ENCODE data around the gene TSC1.

TSC1 gene

DNA sequence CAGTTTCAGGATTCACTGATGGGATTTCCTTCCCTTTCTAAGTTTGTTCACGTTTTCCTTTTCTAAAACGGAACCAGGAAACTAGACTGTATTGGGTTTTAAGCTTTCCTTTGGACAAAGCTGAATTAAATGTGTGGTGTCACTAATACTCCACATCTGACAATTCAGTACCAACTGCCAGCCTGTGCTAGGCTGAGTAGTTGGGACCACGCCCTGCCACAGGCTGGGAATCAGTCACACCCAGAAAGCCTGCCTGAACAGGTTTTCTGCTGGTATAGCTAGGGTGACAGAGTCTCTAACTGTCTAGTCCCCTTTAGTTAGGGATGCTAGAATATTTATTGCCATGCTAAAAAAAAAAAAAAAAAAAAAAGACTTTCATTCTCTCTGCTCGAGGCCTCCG lies 50.1 kb downstream of the TSC1 start:
- Histone ChIP-seq H3K4me3 (ENCODE audit: low read depth in 1 of 2, low read length in 1 of 2) (no peak overlapping the region), H3K27ac (no peak overlapping the region), H3K36me3 (peaks cover 45% of the 10 kb centered on the region), H3K27me3 (no peaks in the 10 kb centered on the region), H3K9me3 (no peaks in the 10 kb centered on the region), H3K4me1 (ENCODE audit: control insufficient read depth in 1 of 2, insufficient read depth in 1 of 2, low read depth in 1 of 2, low read length in 1 of 2) (peaks cover 5 to 7% of the 10 kb centered on the region in 2 experiments)
- TF ChIP-seq, protein P1, sequence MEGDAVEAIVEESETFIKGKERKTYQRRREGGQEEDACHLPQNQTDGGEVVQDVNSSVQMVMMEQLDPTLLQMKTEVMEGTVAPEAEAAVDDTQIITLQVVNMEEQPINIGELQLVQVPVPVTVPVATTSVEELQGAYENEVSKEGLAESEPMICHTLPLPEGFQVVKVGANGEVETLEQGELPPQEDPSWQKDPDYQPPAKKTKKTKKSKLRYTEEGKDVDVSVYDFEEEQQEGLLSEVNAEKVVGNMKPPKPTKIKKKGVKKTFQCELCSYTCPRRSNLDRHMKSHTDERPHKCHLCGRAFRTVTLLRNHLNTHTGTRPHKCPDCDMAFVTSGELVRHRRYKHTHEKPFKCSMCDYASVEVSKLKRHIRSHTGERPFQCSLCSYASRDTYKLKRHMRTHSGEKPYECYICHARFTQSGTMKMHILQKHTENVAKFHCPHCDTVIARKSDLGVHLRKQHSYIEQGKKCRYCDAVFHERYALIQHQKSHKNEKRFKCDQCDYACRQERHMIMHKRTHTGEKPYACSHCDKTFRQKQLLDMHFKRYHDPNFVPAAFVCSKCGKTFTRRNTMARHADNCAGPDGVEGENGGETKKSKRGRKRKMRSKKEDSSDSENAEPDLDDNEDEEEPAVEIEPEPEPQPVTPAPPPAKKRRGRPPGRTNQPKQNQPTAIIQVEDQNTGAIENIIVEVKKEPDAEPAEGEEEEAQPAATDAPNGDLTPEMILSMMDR (IDR thresholded peaks at IDR 0.05), result no peak

DNA sequence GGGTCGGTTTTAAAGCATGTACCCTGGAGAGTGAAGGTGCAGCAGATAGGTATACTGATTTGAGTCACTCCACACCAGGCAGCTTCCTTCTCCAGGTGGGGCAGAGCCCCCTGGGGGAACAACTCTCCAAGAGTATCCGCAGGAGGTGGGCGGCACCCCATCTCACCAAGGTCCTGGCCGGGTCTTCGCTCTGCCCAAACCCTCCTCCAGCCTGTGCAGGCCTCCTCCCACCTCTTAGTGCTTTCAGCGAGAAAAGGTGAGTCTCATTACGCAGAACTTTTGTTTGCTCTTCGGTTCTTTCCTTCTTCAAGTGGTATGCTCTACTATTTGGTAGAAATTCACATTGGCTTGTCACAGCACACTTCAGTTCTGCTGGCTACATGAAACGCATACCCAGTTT lies 52.0 kb downstream of the TSC1 start:
- Histone ChIP-seq H3K4me1 (ENCODE audit: control insufficient read depth in 1 of 2, insufficient read depth in 1 of 2, low read depth in 1 of 2, low read length in 1 of 2) (peaks cover 5 to 6% of the 10 kb centered on the region in 2 experiments), H3K36me3 (peaks cover 29% of the 10 kb centered on the region), H3K27ac (no peak overlapping the region), H3K9me3 (no peaks in the 10 kb centered on the region), H3K27me3 (no peaks in the 10 kb centered on the region), H3K4me3 (ENCODE audit: low read depth in 1 of 2, low read length in 1 of 2) (no peak overlapping the region)
- TF ChIP-seq, protein P1 (IDR thresholded peaks at IDR 0.05), result no peak

DNA sequence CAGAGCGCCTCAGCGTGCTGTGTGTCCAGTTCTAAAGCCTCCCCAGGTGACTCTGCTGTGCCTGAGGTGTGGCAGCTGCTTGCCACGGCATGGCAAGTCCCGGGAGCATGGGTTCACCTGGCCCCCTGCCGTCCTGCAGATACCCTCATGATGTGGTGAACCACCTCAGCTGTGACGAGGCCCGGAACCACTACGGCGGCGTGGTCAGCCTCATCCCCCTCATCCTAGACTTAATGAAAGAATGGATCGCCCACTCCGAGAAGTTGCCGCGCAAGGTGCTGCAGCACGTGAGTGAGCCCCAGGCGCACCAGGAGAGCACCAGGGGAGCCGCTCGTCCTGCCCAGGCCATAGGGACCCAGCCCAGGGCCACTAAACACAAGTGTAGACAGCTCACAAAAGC lies 56.3 kb downstream of the TSC1 start:
- Histone ChIP-seq H3K27ac (no peak overlapping the region), H3K27me3 (no peaks in the 10 kb centered on the region), H3K4me3 (ENCODE audit: low read depth in 1 of 2, low read length in 1 of 2) (no peak overlapping the region), H3K9me3 (no peaks in the 10 kb centered on the region), H3K4me1 (ENCODE audit: control insufficient read depth in 1 of 2, insufficient read depth in 1 of 2, low read depth in 1 of 2, low read length in 1 of 2) (no peaks in the 10 kb centered on the region), H3K36me3 (peaks cover 3% of the 10 kb centered on the region)
- TF ChIP-seq, protein P1 (IDR thresholded peaks at IDR 0.05), result no peak

DNA sequence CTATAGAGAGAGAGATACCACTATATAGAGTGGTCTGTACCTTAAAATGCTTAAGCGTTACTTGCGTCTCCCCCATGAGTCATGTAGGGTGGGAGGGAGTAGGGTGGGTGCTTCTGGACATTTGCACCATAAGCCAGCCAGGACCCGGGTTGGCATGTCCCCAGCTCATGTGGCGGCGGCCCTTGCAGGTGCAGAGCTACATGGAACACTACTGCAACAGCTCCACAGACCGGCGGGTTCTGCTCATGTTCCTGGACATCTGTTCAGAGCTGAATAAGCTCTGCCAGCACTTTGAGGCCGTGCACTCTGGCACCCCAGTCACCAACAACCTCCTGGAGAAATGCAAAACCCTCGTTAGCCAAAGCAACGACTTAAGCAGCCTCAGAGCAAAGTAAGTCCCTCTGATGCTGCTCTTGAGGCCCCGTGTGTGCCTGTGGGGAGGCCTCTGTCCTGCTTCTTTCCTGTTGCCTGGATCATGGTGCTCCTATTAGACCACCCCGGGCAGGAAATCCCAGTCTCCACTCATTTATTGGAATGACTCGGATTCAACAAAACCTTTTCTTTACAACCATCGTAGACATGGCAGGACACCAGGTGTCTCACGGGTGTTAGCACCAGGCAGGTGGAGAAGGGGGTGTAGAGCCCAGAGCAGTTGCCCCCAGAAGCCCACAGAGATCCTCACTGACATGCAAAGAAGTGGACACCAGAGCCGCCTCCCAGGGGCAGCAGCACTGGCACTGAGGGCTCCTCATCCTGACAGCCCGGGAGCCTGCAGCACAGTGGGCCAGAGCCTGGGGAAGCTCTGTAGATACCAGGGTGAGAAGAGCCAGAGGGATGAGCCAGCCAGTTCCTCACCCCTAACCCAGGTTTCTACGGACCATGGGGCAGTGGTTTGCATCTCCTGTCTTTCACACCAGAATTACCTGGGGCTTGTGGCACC lies 57.0 kb downstream of the TSC1 start:
- Histone ChIP-seq H3K27ac (no peak overlapping the region), H3K4me3 (ENCODE audit: low read depth in 1 of 2, low read length in 1 of 2) (no peak overlapping the region), H3K36me3 (no peaks in the 10 kb centered on the region), H3K27me3 (no peaks in the 10 kb centered on the region), H3K4me1 (ENCODE audit: control insufficient read depth in 1 of 2, insufficient read depth in 1 of 2, low read depth in 1 of 2, low read length in 1 of 2) (no peaks in the 10 kb centered on the region), H3K9me3 (no peaks in the 10 kb centered on the region)
- TF ChIP-seq, protein P1 (IDR thresholded peaks at IDR 0.05), result no peak

DNA sequence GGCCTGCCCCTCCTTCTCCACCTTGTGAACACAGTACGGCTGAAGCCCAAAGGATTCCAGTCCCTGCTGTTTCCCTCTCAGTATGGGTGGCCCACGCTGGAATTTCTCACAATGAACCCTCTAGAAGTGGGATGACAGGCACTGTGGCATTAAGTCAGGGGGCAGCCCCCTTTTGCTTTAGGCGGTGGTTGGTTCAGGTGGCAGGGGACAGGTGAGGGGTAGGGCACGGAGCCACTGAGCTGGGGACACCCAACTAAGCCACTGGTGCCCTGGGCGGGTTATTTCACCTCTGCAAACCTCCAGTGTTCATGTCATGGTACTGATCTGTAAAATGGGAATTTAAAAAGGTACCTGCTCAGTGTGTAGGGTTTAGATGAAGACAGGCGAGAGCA lies 58.1 kb downstream of the TSC1 start:
- TF ChIP-seq, protein P1 (IDR thresholded peaks at IDR 0.05), result no peak
- no peaks in the 10 kb centered on the region for H3K36me3 ChIP-seq
- H3K4me3 ChIP-seq (ENCODE audit: low read depth in 1 of 2, low read length in 1 of 2), result no peak overlapping the region

More for the DNA sequence above, 58.1 kb downstream of the TSC1 start:
- H3K9me3 ChIP-seq, result no peaks in the 10 kb centered on the region
- H3K4me1 ChIP-seq (ENCODE audit: control insufficient read depth in 1 of 2, insufficient read depth in 1 of 2, low read depth in 1 of 2, low read length in 1 of 2), result peaks cover 4% of the 10 kb centered on the region in 2 experiments
- no peaks in the 10 kb centered on the region for H3K27me3 ChIP-seq
- no peak overlapping the region for H3K27ac ChIP-seq

All from neutrophil (primary cell).